ENCODE results near the gene SERPINB2.

DNA sequence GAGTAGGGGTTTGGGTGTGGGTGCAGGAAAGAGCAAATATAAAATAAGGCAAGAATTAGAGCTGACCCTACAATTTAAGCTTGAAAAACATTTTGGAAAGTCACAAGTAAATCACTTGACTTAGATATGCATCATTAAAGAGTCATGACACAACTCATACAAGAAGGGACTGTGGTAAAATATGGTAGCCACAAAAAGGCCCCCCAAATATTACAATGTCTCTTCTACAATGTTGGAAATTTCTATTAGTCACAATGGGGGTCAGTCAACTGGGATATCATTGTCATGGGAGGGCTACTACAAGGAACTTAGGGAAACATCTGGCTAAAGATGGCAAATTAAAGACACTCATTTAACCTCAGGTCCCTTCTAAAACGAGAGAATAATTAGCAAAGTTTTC lies 15.7 kb upstream of the SERPINB2 start:
- no peak for TF ChIP-seq POLR2A (IDR thresholded peaks at IDR 0.05)
- TF ChIP-seq CTCF (IDR thresholded peaks at IDR 0.05): no peak
- TF ChIP-seq EP300 (IDR thresholded peaks at IDR 0.05): no peak

Data from sigmoid colon (tissue), 4 donors.